Body of pancreas (tissue), 4 donors: ENCODE measurements around the gene TRPV6.

Source experiments
- CTCF ChIP-seq, 7 experiments: fragments of 450-650 bp in 4 of 7; fragments of 200-600 bp in 3 of 7; sonication (generic) in 3 of 7; IDR thresholded peaks; one replicate each; pipeline ENCODE4 v1.5.1; 2016 to 2019; ENCODE audit warnings: antibody characterized with exemption in 7 of 7
- POLR2A ChIP-seq, 3 donors: fragments of 450-650 bp; IDR thresholded peaks; one replicate each; pipeline ENCODE4 v1.6.1; 2016; ENCODE audit warnings: antibody characterized with exemption in 3 of 3, mild to moderate bottlenecking in 2 of 3

- TF ChIP-seq CTCF (IDR thresholded peaks at IDR 0.05) = no peak
- TF ChIP-seq POLR2A (IDR thresholded peaks at IDR 0.05) = no peak
Measured at GRCh38 chr7:142917447-142917846, 31.9 kb upstream of the TRPV6 start.
